Measurements from ENCODE around the gene ZDHHC14.

ZDHHC14 gene

DNA sequence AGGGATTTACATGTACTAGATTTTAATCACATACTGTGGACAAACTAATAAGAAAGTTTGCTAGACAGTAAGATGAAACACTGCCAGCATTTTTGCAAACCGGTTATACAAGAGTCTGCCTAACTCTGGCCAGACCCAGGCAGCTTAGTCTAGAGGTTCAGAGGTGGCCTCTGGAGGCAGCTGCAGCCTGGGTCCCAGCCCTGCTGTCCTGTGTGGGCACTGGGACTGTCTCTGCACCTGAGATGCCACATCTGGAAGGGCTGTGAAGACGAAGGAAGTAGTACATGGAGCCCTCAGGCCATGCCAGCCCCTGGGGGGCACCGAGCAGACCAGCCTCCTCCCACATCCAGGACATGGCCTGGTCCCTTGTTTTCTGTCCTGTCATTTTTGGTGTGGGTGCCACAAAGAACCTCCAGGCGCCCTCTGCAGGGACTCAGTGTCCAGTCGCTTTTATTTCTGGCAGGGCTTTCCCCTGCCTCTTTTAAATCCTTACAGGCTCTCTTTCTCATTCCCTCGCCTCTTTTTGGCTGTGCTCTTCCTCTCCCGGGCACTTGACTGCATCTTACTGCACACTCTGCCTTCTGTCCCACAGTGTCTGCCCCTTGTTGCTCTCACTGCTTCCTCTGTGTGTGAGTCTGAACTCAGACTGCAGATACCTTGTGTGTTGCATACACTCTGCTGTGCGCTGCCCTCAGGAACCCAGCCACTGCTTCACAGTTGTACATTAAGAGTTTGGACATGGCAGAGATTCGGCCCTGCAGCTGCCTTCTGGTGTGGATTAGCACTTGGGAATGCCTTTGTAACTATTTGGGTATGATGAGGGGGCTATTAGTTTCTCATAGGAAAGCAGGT is 216.7 kb downstream of the ZDHHC14 start:
- no peaks in the 10 kb centered on the region for H3K36me3 ChIP-seq (replicated peaks)
- no peak overlapping the region for H3K4me3 ChIP-seq (ENCODE audit: low read depth, low read length)
- in situ Hi-C loops (cut with HindIII; ENCODE audit: low pct_ligation_motif_present, low sequenced_read_pairs), result no loop called here
- peak; percentile 76 for TF ChIP-seq CTCF (IDR thresholded peaks at IDR 0.05; ENCODE audit: low read depth, low read length, missing control alignments)
- DNase-seq, result peak; percentile 13
- no peaks in the 10 kb centered on the region for H3K27me3 ChIP-seq (replicated peaks)
- no peak overlapping the region for H3K27ac ChIP-seq

DNA sequence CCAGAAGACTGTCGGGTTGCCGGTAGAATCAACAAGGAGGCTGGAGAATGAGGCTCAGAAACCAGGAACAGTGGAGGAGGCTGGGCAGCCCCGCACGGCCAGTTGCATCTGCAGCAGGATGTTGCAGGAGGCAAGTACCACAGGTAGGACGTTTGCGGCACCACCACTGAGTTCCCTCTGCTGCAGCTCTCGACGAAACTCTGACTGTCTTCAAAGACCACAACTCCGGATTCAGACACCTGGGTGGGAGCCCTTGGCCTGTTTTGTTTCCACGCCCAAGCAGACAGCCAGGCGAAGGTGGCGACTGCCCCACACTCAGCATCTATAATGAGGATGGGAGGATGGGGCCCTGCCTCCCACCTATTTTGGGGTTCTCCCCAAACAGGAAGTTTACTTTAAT is 218.2 kb downstream of the ZDHHC14 start:
- DNase-seq, result no peak
- in situ Hi-C loops (cut with HindIII; ENCODE audit: low pct_ligation_motif_present, low sequenced_read_pairs), result no loop called here
- Histone ChIP-seq H3K36me3 (replicated peaks) (no peaks in the 10 kb centered on the region), H3K4me3 (ENCODE audit: low read depth, low read length) (no peak overlapping the region), H3K27ac (no peak overlapping the region), H3K27me3 (replicated peaks) (no peaks in the 10 kb centered on the region)
- TF ChIP-seq CTCF (IDR thresholded peaks at IDR 0.05; ENCODE audit: low read depth, low read length, missing control alignments), result no peak

DNA sequence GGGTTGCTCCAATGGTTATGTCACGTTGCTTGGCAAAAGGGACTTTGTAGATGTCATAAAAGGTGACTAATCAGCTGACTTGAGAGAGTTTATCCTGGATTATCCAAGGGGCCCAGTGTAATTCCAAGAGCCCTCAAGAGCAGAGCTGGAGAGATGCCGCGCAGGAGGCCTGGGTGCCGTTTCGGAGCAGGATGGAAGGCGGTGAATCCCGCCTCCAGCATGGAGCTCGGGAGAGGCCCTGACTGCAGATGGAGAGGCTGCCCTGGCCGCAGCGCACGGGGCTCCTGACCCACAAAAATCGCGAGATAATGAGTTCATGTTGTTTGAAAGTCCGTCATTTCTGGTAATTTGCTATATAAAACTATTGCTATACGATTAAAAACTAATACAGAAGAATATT is 219.8 kb downstream of the ZDHHC14 start:
- no peak for DNase-seq
- TF ChIP-seq CTCF (IDR thresholded peaks at IDR 0.05; ENCODE audit: low read depth, low read length, missing control alignments), result no peak
- no peaks in the 10 kb centered on the region for H3K27me3 ChIP-seq (replicated peaks)
- no peak overlapping the region for H3K4me3 ChIP-seq (ENCODE audit: low read depth, low read length)
- no peak overlapping the region for H3K27ac ChIP-seq
- no peaks in the 10 kb centered on the region for H3K36me3 ChIP-seq (replicated peaks)
- in situ Hi-C loops (cut with HindIII; ENCODE audit: low pct_ligation_motif_present, low sequenced_read_pairs), result no loop called here

GRCh38 chr6:157602521-157603295 is 221.7 kb downstream of the ZDHHC14 start:
- H3K4me3 ChIP-seq (ENCODE audit: low read depth, low read length), result no peak overlapping the region
- TF ChIP-seq CTCF (IDR thresholded peaks at IDR 0.05; ENCODE audit: low read depth, low read length, missing control alignments), result no peak
- no peak for DNase-seq

GRCh38 chr6:157603314-157603940 is 222.4 kb downstream of the ZDHHC14 start:
- H3K27ac ChIP-seq, result no peak overlapping the region
- no peak for TF ChIP-seq CTCF (IDR thresholded peaks at IDR 0.05; ENCODE audit: low read depth, low read length, missing control alignments)
- DNase-seq, result no peak
- in situ Hi-C loops (cut with HindIII; ENCODE audit: low pct_ligation_motif_present, low sequenced_read_pairs), result no loop called here
- H3K4me3 ChIP-seq (ENCODE audit: low read depth, low read length), result no peak overlapping the region
- H3K27me3 ChIP-seq (replicated peaks), result no peaks in the 10 kb centered on the region
- H3K36me3 ChIP-seq (replicated peaks), result no peaks in the 10 kb centered on the region

More at GRCh38 chr6:157602521-157603295, 221.7 kb downstream of the ZDHHC14 start:
- Histone ChIP-seq H3K27me3 (replicated peaks) (no peaks in the 10 kb centered on the region), H3K36me3 (replicated peaks) (no peaks in the 10 kb centered on the region), H3K27ac (no peak overlapping the region)
- in situ Hi-C loops (cut with HindIII; ENCODE audit: low pct_ligation_motif_present, low sequenced_read_pairs), result no loop called here
